Cardiac fibroblast (primary cell): ENCODE measurements around the gene ANKRD17.

Experiments used
- DNase-seq, 2 donors: peaks; one replicate each; pipeline versions ENCODE4 v3.0.0 to v3.0.0-alpha.2; 2010; ENCODE audit warnings: low read depth in 2 of 2
- H3K4me3 ChIP-seq, 2 donors: replicated peaks in 1 of 2; 1 replicate in 1 of 2; 2 replicates in 1 of 2; pipeline ENCODE4 v1.5.1; 2011; ENCODE audit warnings: low read depth in 2 of 2, low read length in 2 of 2, mild to moderate bottlenecking in 2 of 2, moderate library complexity in 1 of 2
- TF ChIP-seq, protein P1 (sequence below): IDR thresholded peaks from one replicate; pipeline ENCODE4 v1.5.1; 2011; ENCODE audit warnings: low read depth, mild to moderate bottlenecking, low read length, inconsistent platforms

ANKRD17 gene

DNA sequence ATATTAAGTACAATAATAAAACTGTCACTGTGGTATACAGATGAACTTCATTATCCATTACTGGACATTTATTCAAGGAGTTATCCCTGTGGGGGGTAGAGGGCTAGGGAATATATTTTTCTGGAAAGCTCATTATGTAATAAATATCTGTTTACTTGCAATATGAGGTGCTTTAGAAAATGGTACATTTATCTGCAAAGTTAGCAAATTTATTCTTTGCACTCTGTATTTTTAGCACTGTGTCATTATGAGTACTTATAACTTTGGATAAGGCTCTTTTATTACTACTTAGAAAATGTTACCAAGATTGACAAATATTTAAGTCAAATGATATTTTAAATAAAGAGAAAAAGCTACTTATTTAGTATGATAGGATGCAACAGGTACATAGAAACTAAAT, 37.8 kb downstream of the ANKRD17 start:
- no peak for DNase-seq
- no peak overlapping the region for H3K4me3 ChIP-seq
- TF ChIP-seq, protein P1, sequence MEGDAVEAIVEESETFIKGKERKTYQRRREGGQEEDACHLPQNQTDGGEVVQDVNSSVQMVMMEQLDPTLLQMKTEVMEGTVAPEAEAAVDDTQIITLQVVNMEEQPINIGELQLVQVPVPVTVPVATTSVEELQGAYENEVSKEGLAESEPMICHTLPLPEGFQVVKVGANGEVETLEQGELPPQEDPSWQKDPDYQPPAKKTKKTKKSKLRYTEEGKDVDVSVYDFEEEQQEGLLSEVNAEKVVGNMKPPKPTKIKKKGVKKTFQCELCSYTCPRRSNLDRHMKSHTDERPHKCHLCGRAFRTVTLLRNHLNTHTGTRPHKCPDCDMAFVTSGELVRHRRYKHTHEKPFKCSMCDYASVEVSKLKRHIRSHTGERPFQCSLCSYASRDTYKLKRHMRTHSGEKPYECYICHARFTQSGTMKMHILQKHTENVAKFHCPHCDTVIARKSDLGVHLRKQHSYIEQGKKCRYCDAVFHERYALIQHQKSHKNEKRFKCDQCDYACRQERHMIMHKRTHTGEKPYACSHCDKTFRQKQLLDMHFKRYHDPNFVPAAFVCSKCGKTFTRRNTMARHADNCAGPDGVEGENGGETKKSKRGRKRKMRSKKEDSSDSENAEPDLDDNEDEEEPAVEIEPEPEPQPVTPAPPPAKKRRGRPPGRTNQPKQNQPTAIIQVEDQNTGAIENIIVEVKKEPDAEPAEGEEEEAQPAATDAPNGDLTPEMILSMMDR, result no peak

DNA sequence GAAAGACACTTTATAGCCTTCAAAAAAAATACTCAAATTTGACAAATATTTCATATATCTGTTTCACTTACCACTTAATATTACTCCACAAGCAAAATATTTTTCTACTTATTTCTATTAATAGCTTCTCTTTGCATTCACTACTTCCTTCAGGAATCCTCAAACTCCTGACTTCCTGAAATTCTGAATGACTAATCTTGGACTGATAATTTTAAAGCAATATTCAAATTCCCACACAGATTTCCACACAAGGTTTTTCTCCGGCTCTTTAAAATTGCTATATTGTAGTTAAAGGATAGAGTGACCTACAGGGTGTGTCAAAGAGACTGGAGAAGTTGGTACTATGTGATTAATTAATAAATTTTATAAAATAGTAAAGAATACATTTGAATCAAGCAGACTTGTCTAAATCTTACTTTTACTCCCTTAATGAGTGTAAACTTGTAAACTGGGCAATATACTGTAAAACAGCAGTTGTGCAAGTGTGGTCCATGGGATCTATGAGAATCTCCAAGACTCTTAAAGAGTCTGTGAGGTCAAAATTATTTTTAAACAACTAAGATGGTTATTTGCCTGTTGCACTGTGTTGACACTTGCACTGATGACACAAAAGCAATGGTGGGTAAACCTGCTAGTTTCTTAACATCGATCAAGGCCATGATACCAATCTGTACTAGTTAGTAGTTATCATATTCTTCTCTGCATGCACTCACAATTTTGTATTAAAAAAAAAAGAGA, 44.5 kb downstream of the ANKRD17 start:
- TF ChIP-seq, protein P1, result no peak
- H3K4me3 ChIP-seq, result no peak overlapping the region
- DNase-seq, result peak; percentile 54 to 65

DNA sequence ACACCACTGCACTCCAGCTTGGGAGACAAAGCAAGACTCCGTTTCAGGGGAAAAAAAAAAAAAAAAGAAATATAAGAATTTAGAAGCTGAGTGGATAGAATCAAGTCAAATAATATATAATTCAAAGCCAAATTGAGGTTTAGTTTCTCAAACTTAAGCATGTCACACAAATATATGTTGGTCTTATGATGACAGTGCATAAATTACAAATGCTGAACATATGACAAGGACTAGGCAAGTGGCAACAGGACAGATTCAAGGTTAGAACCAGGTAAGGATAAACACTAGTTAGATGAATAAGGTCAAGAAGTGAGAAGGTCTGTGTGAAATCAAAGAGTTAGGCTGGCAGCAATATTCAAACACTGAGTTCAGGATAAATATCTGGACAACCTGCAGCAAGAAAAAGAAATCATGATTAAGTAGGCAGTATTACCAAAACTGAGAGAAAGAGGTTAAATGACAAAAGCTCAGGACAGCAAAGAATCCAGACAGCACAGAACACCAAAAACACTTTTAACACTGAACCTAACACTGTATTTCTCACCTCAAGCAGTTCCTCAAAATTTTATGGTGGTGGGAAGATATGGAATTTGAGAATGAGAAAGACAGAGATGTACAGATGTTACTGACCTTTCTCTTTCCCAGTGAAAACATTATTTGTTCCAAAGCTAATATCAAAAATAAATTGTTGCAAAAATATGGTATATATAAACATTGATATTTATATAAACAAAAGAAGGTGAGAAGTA, 45.4 kb downstream of the ANKRD17 start:
- no peak for DNase-seq
- TF ChIP-seq, protein P1, result no peak
- no peak overlapping the region for H3K4me3 ChIP-seq

DNA sequence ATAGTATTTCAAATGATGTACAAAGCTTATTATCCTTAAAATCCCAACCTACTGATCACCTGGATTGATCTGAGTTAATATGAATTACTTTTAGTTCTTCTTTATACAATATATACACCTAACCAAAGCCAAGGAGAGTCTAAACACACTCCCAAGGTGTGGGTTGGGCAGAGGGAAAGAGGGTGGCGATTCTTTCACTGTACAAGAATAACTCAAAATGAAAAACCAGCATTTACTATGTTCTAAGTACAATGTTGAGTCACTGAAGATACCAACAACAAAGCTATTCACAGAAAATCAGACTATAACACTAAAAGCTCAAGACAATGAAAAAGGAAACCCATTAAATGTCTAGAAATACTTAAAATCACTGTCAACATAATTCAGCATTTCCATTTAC, 46.6 kb downstream of the ANKRD17 start:
- TF ChIP-seq, protein P1, result no peak
- DNase-seq, result no peak

DNA sequence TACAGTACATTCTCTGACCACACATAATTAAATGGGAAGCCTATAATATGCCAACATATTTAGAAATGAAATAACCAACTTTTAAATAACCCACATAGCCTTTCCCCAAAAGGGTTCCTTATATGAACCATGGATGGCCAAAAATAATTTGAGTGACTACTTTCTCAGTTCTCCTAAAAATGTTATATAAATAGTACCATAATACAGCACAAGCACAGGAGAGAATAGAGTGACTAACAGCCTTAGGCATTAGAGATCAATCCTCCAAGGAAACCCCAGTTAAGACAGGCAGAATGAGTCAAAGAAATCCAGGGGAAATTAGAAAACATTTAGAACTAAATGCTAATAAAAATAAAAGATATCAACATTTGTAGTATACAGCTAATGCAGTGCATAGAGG, 50.2 kb downstream of the ANKRD17 start:
- TF ChIP-seq, protein P1, result no peak
- H3K4me3 ChIP-seq, result no peak overlapping the region
- DNase-seq, result peak; percentile 21 to 84

More for the DNA sequence above, 46.6 kb downstream of the ANKRD17 start:
- no peak overlapping the region for H3K4me3 ChIP-seq

DNA sequence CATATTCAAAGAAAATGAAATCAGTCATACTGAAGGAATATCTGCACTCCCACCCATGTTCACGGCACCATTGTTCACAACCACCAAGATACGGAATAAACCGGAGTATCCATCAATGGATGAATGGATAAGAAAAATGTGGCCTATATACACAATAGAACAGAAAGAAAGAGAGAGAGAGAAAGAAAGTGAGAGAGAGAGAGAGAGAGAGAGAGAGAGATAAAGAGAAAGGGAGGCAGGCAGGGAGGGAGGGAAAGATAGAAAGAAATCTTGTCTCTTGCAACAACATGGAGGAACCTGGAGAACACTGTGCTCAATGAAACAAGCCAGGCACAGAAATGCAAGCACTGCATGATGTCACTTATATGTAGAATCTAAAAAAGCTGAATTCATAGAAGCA, 52.4 kb downstream of the ANKRD17 start:
- DNase-seq, result no peak
- TF ChIP-seq, protein P1, result no peak
- H3K4me3 ChIP-seq, result no peak overlapping the region
